Endothelial cell of umbilical vein (primary cell): ENCODE data around the gene LIPA. TPM values are rescaled to one million over a fixed set of nuclear protein-coding genes. Genes with fewer than 3 reads are reported as not detected.
"Not testable (repeated sequence)": the region's sequence is repeated elsewhere in the genome, so short reads cannot be mapped to it uniquely, and the experiment has no call there.

Experiments
- BruUV-seq: library from RNA; stranded (reverse); fragments of 400-500 nt; replicated peaks from 2 replicates; lab custom pipeline; 2021; lab: Mats Ljungman, UMichigan
- CTCF ChIA-PET: fragments of 300-600, 350-600 bp; sonication (Branson Sonifier 250); formaldehyde crosslinking; loops from one replicate; lab custom pipeline; 2021; ENCODE audit warnings: antibody characterized with exemption, inconsistent platforms; lab: Charles Lee
- POLR2A ChIA-PET: fragments of 300-600, 350-600 bp; sonication (Branson Sonifier 250); formaldehyde crosslinking; loops from one replicate; lab custom pipeline; 2021; ENCODE audit warnings: antibody characterized with exemption, inconsistent platforms; lab: Charles Lee
- DNase-seq: peaks from one replicate; pipeline ENCODE4 v3.0.0-alpha.2; 2011; ENCODE audit warnings: low read depth, low spot score
- FAIRE-seq: peaks from 2 replicates; lab custom pipeline; 2011; peaks lifted over from hg19 to GRCh38; lab: Jason Lieb, UNC
- H2AFZ ChIP-seq: 2 replicates; pipeline ENCODE4 v1.6.0; 2012; ENCODE audit warnings: low read depth, low read length, control low read depth, inconsistent platforms
- H3K27ac ChIP-seq: 2 replicates; pipeline ENCODE4 v1.5.1; 2011; ENCODE audit warnings: low read depth, mild to moderate bottlenecking, control low read depth, low read length, moderate library complexity; ENCODE audit not compliant: insufficient read depth
- H3K27me3 ChIP-seq, 2 experiments: 2 replicates each; pipeline versions ENCODE4 v1.6.0 to v1.6.1; 2011; ENCODE audit warnings: low read length in 2 of 2, mixed read lengths in 1 of 2; ENCODE audit not compliant: control insufficient read depth in 2 of 2, insufficient read depth in 2 of 2
- H3K36me3 ChIP-seq, 2 experiments: 2 replicates in 1 of 2; 3 replicates in 1 of 2; pipeline ENCODE4 v1.5.1; 2011; ENCODE audit warnings: low read length in 2 of 2, mild to moderate bottlenecking in 1 of 2, moderate library complexity in 1 of 2; ENCODE audit not compliant: control insufficient read depth in 2 of 2, insufficient read depth in 2 of 2; ENCODE audit errors: extremely low read depth in 1 of 2
- H3K4me1 ChIP-seq: 3 replicates; pipeline ENCODE4 v1.5.1; 2011; ENCODE audit warnings: mild to moderate bottlenecking, low read length; ENCODE audit not compliant: control insufficient read depth, insufficient read depth; ENCODE audit errors: extremely low read depth
- H3K4me2 ChIP-seq: 2 replicates; pipeline ENCODE4 v1.6.1; 2011; ENCODE audit warnings: low read length, control low read depth, mixed read lengths; ENCODE audit not compliant: insufficient read depth
- H3K4me3 ChIP-seq, 3 experiments: fragments of 200-600 bp in 1 of 3; sonication (generic), shearing (Covaris generic) in 1 of 3; replicated peaks in 1 of 3; 2 replicates each; pipeline ENCODE4 v1.5.1; 2011 to 2016; ENCODE audit warnings: control low read depth in 3 of 3, low read length in 3 of 3, mild to moderate bottlenecking in 2 of 3, inconsistent platforms in 1 of 3, low read depth in 1 of 3, moderate library complexity in 1 of 3; ENCODE audit not compliant: insufficient read depth in 1 of 3
- H3K79me2 ChIP-seq: 2 replicates; pipeline ENCODE4 v1.6.0; 2012; ENCODE audit warnings: low read length, inconsistent platforms; ENCODE audit not compliant: control insufficient read depth, insufficient read depth
- H3K9ac ChIP-seq: replicated peaks from 2 replicates; pipeline ENCODE3; 2011; ENCODE audit warnings: low read length, control low read depth; ENCODE audit not compliant: insufficient read depth; ENCODE audit errors: extremely low read depth
- H3K9me1 ChIP-seq: replicated peaks from 3 replicates; pipeline ENCODE4 v1.6.0; 2011; ENCODE audit warnings: mild to moderate bottlenecking, low read length; ENCODE audit not compliant: control insufficient read depth, insufficient read depth; ENCODE audit errors: extremely low read depth
- H3K9me3 ChIP-seq: replicated peaks from 2 replicates; pipeline ENCODE4 v1.5.1; 2012; ENCODE audit warnings: low read length, inconsistent platforms; ENCODE audit not compliant: control insufficient read depth, insufficient read depth
- H4K20me1 ChIP-seq: replicated peaks from 2 replicates; pipeline ENCODE3; 2011; ENCODE audit warnings: mild to moderate bottlenecking, low read length; ENCODE audit not compliant: control insufficient read depth, insufficient read depth; ENCODE audit errors: extremely low read depth
- EZH2 ChIP-seq: IDR thresholded peaks from 2 replicates; pipeline ENCODE4 v1.6.1; 2012; ENCODE audit warnings: borderline replicate concordance, low read depth, mild to moderate bottlenecking, moderate library complexity, low read length, inconsistent platforms; ENCODE audit not compliant: severe bottlenecking
- FOS ChIP-seq: IDR thresholded peaks from 2 replicates; pipeline ENCODE4 v1.6.1; 2011; ENCODE audit warnings: mild to moderate bottlenecking, low read length, moderate library complexity, borderline replicate concordance; ENCODE audit not compliant: insufficient read depth
- GATA2 ChIP-seq: IDR thresholded peaks from 2 replicates; pipeline ENCODE4 v1.7.0; 2011; ENCODE audit warnings: low read depth, mild to moderate bottlenecking, moderate library complexity, mixed read lengths, low read length; ENCODE audit not compliant: insufficient read length, insufficient read depth
- JUN ChIP-seq: IDR thresholded peaks from 2 replicates; pipeline ENCODE4 v1.6.1; 2011; ENCODE audit warnings: borderline replicate concordance, low read depth; ENCODE audit not compliant: insufficient read length, insufficient read depth
- MYC ChIP-seq: IDR thresholded peaks from one replicate; pipeline ENCODE4 v1.6.1; 2011; ENCODE audit warnings: mild to moderate bottlenecking, low read depth, low read length
- POLR2A ChIP-seq: IDR thresholded peaks from 2 replicates; pipeline ENCODE4 v1.6.1; 2012; ENCODE audit warnings: low read depth, mild to moderate bottlenecking, control low read depth, low read length
- POLR2AphosphoS5 ChIP-seq: IDR thresholded peaks from 2 replicates; pipeline ENCODE4 v1.6.1; 2012; ENCODE audit warnings: low read depth, mild to moderate bottlenecking, control low read depth, low read length, moderate library complexity; ENCODE audit not compliant: insufficient read depth
- dilution Hi-C: fragments of 300-500 bp; cut with MboI; formaldehyde crosslinking; loops from one replicate; pipeline ENCODE4 v1.15.0; 2019; ENCODE audit warnings: low sequenced_read_pairs; ENCODE audit not compliant: extremely low pct_ligation_motif_present
- intact Hi-C: fragments of 100-400 bp; cut with micrococcal nuclease; formaldehyde crosslinking; loops from one replicate; pipeline ENCODE4 v1.10.0; 2022
- polyA plus RNA-seq, 4 experiments: library from polyadenylated mRNA; depleted of rRNA in 3 of 4; stranded (reverse) in 3 of 4; unstranded in 1 of 4; fragments of >200 nt; gene quantifications; 2 replicates each; pipeline versions ENCODE4 v1.2.1 to v1.2.3, GENCODE V29; 2011 to 2012; ENCODE audit warnings: missing spikeins in 1 of 4
- total RNA-seq: library from RNA; stranded (reverse); gene quantifications from 2 replicates; pipeline ENCODE4 v1.2.3, GENCODE V29; 2021
- TF ChIP-seq, protein P1 (sequence below): IDR thresholded peaks from 2 replicates; pipeline ENCODE4 v1.6.1; 2011; ENCODE audit not compliant: insufficient read depth, insufficient read length
- TF ChIP-seq, protein P2 (sequence below), 2 donors: IDR thresholded peaks; 1 replicate in 1 of 2; 2 replicates in 1 of 2; pipeline ENCODE4 v1.5.1; 2011; ENCODE audit warnings: low read length in 2 of 2, mild to moderate bottlenecking in 2 of 2, moderate library complexity in 2 of 2, control low read depth in 1 of 2, inconsistent platforms in 1 of 2, low read depth in 1 of 2; ENCODE audit not compliant: insufficient read depth in 1 of 2; ENCODE audit errors: extremely low read depth in 1 of 2

LIPA gene
- total and polyA plus RNA-seq, 2 donors (not counting 3 experiments of a cell fraction or from before 2014, with no cell fraction given) = 24.0 to 41.1 TPM

DNA sequence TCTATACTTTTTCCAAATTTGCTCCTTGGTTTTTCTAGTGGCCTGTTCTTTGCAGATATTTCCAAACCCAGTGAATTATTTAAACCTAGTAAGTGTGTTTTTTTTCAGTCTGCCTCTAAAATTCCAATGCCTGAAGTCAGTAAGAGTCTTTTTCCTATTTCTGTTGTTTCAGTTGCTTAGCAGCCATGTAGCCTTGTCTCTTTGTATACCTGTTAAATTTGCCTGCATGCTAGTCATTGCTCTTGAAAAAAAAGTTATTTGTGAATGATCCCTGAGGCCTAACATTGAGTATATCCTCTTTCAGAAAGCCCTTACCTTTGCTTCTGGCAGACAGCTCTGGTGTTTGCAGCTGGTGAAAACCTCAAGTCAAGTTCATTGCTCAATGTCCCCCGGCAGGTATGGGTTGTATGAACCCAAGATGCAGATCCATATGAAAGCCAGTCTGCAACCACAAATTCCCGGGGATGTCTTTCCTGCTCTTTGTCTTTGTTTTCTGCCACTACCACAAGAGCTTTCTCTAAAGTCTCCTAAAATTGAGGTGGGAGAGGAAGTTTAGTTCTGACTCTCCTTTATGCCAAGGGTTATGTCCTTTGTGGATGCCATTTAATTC, 80.2 kb downstream of the LIPA start:
- Histone ChIP-seq H4K20me1 (no peaks in the 10 kb centered on the region), H3K27ac (no peak overlapping the region)
- dilution Hi-C loops = no loop called here

DNA sequence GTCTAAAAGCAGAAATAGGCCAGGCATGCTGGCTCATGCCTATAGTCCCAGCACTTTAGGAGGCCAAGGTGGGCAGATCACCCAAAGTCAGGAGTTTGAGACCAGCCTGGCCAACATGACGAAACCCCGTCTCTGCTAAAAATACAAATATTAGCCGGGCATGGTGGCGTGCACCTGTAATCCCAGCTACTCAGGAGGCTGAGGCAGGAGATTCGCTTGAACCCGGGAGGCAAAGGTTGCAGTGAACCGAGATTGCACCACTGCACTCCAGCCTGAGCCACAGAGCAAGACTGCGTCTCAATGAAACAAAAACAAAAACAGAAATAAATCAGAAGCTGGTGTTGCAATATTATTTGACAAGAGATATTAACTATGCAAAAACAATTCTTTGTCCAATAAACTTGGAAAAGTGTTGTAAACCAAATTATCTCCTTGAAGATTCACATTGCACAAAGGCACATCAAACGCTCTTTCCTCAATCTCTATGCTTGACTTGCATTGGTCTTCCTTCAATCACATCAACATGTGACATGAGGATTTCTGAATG, 83.1 kb downstream of the LIPA start:
- H3K4me2 ChIP-seq, H3K79me2 ChIP-seq, H3K4me3 ChIP-seq, BruUV-seq, H3K27me3 ChIP-seq, H4K20me1 ChIP-seq, FAIRE-seq, H3K9me3 ChIP-seq, CTCF ChIA-PET, H2AFZ ChIP-seq, intact Hi-C loops, H3K9ac ChIP-seq, dilution Hi-C loops, H3K36me3 ChIP-seq, H3K9me1 ChIP-seq, H3K4me1 ChIP-seq, DNase-seq, POLR2A ChIA-PET, H3K27ac ChIP-seq: not testable (repeated sequence)

More for the DNA sequence above, 80.2 kb downstream of the LIPA start:
- H3K9ac ChIP-seq = no peak overlapping the region
- peaks cover 7% of the 10 kb centered on the region for H3K4me1 ChIP-seq
- FAIRE-seq = no peak
- H3K36me3 ChIP-seq = no peaks in the 10 kb centered on the region
- no peak overlapping the region for H3K4me2 ChIP-seq
- CTCF ChIA-PET = no interaction called here
- H3K4me3 ChIP-seq = no peak overlapping the region
- H3K27me3 ChIP-seq = no peaks in the 10 kb centered on the region
- DNase-seq = no peak
- H2AFZ ChIP-seq = no peak overlapping the region
- H3K9me3 ChIP-seq = no peaks in the 10 kb centered on the region
- POLR2A ChIA-PET = no interaction called here
- BruUV-seq = no TSS peak
- TF ChIP-seq MYC = no peak
- TF ChIP-seq, protein P1, sequence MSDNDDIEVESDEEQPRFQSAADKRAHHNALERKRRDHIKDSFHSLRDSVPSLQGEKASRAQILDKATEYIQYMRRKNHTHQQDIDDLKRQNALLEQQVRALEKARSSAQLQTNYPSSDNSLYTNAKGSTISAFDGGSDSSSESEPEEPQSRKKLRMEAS = no peak
- no peak for TF ChIP-seq POLR2A
- TF ChIP-seq EZH2 = no peak
- TF ChIP-seq FOS = no peak
- no peak for TF ChIP-seq GATA2
- no peak for TF ChIP-seq POLR2AphosphoS5
- TF ChIP-seq, protein P2, sequence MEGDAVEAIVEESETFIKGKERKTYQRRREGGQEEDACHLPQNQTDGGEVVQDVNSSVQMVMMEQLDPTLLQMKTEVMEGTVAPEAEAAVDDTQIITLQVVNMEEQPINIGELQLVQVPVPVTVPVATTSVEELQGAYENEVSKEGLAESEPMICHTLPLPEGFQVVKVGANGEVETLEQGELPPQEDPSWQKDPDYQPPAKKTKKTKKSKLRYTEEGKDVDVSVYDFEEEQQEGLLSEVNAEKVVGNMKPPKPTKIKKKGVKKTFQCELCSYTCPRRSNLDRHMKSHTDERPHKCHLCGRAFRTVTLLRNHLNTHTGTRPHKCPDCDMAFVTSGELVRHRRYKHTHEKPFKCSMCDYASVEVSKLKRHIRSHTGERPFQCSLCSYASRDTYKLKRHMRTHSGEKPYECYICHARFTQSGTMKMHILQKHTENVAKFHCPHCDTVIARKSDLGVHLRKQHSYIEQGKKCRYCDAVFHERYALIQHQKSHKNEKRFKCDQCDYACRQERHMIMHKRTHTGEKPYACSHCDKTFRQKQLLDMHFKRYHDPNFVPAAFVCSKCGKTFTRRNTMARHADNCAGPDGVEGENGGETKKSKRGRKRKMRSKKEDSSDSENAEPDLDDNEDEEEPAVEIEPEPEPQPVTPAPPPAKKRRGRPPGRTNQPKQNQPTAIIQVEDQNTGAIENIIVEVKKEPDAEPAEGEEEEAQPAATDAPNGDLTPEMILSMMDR (IDR thresholded peaks at IDR 0.05; ENCODE audit: extremely low read depth in 1 of 2, insufficient read depth in 1 of 2, low read depth in 1 of 2, low read length in 2 of 2) = no peak
- no peak for TF ChIP-seq JUN
- H3K9me1 ChIP-seq = no peaks in the 10 kb centered on the region
- intact Hi-C loops = no loop called here
- no peaks in the 10 kb centered on the region for H3K79me2 ChIP-seq
